ENCODE data around the gene SAA1. TPM values are rescaled to one million over a fixed set of nuclear protein-coding genes. Genes with fewer than 3 reads are reported as not detected.
"Not testable (repeated sequence)": the region's sequence is repeated elsewhere in the genome, so short reads cannot be mapped to it uniquely, and the experiment has no call there.

SAA1 gene
- total RNA-seq, 1 donor from 2014 or later, result not detected

DNA sequence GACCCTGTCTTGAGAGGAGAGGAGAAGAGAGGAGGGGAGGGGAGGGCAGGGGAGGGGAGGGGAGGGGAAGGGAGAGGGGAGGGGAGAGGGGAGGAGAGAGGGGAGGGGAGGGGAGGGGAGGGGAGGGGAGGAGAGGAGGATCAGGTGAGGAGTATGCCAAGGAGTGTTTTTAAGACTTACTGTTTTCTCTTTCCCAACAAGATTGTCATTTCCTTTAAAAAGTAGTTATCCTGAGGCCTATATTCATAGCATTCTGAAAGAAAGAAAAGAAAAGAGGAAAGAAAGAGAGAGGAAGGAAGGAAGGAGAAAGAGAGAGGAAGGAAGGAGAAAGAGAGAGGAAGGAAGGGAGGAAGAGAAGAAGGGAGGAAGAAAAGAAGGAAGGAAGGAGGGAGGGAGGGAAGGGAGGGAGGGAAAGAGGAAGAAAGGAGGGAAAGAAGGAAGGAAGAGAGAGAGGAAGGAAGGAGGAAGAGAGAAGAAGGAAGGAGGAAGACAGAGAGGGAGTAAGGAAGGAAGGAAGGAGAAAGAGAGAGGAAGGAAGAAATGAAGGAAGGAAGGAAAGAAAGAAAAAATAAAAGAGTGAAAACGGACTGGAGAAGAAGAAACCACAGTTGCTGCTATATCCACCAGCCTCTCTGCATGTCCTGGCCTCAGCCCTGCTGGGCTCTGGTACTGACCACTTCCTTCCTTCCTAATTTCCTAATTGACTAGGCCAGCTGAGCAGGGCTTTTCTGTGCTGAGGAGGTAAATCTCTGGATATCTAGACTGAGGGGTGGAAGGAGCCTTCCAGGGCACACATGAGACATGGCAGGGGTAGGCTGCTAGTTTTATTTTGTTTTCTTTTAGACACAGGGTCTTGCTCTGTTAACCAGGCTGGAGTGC, 1.1 kb upstream of the SAA1 start:
- DNase-seq (ENCODE audit: low spot score), result no peak
- H3K27me3 Mint-ChIP-seq (ENCODE audit: insufficient read depth), result peaks cover 3% of the 10 kb centered on the region
- intact Hi-C loops (cut with micrococcal nuclease), result no loop called here
- H3K4me3 Mint-ChIP-seq, result no peak overlapping the region
- no peak overlapping the region for H3K27ac Mint-ChIP-seq
- no peaks in the 10 kb centered on the region for H3K9me3 Mint-ChIP-seq
- H3K4me1 Mint-ChIP-seq (ENCODE audit: low read depth), result no peaks in the 10 kb centered on the region
- no peaks in the 10 kb centered on the region for H3K36me3 Mint-ChIP-seq (ENCODE audit: low read depth)

GRCh38 chr11:18267335-18268133, 1.5 kb downstream of the SAA1 start:
- intact Hi-C loops (cut with micrococcal nuclease); H3K27ac Mint-ChIP-seq; H3K4me3 Mint-ChIP-seq; DNase-seq (ENCODE audit: low spot score); H3K4me1 Mint-ChIP-seq (ENCODE audit: low read depth); H3K27me3 Mint-ChIP-seq (ENCODE audit: insufficient read depth); H3K36me3 Mint-ChIP-seq (ENCODE audit: low read depth); H3K9me3 Mint-ChIP-seq: not testable (repeated sequence)

GRCh38 chr11:18269252-18269651, 3.2 kb downstream of the SAA1 start:
- H3K9me3 Mint-ChIP-seq; H3K27ac Mint-ChIP-seq; H3K36me3 Mint-ChIP-seq (ENCODE audit: low read depth); DNase-seq (ENCODE audit: low spot score); H3K27me3 Mint-ChIP-seq (ENCODE audit: insufficient read depth); H3K4me1 Mint-ChIP-seq (ENCODE audit: low read depth); intact Hi-C loops (cut with micrococcal nuclease); H3K4me3 Mint-ChIP-seq: not testable (repeated sequence)

GRCh38 chr11:18270102-18270501, 4.0 kb downstream of the SAA1 start:
- no peak for DNase-seq (ENCODE audit: low spot score)
- Mint-ChIP-seq H3K27me3 (ENCODE audit: insufficient read depth) (peaks cover 4% of the 10 kb centered on the region), H3K4me1 (ENCODE audit: low read depth) (no peaks in the 10 kb centered on the region), H3K4me3 (no peak overlapping the region), H3K9me3 (no peaks in the 10 kb centered on the region), H3K36me3 (ENCODE audit: low read depth) (peaks cover 4% of the 10 kb centered on the region), H3K27ac (no peak overlapping the region)
- intact Hi-C loops (cut with micrococcal nuclease), result no loop called here

GRCh38 chr11:18271206-18271605, 5.1 kb downstream of the SAA1 start:
- no peak overlapping the region for H3K27ac Mint-ChIP-seq
- peaks cover 6% of the 10 kb centered on the region for H3K36me3 Mint-ChIP-seq (ENCODE audit: low read depth)
- intact Hi-C loops (cut with micrococcal nuclease), result no loop called here
- no peaks in the 10 kb centered on the region for H3K9me3 Mint-ChIP-seq
- no peak for DNase-seq (ENCODE audit: low spot score)
- no peaks in the 10 kb centered on the region for H3K4me1 Mint-ChIP-seq (ENCODE audit: low read depth)
- no peak overlapping the region for H3K4me3 Mint-ChIP-seq
- peaks cover 1% of the 10 kb centered on the region for H3K27me3 Mint-ChIP-seq (ENCODE audit: insufficient read depth)

- Mint-ChIP-seq H3K4me1 (ENCODE audit: low read depth) (peaks cover 24% of the 10 kb centered on the region), H3K36me3 (ENCODE audit: low read depth) (peaks cover 37% of the 10 kb centered on the region), H3K27ac (no peak overlapping the region), H3K4me3 (no peak overlapping the region), H3K27me3 (ENCODE audit: insufficient read depth) (no peaks in the 10 kb centered on the region), H3K9me3 (no peaks in the 10 kb centered on the region)
- intact Hi-C loops (cut with micrococcal nuclease), result no loop called here
- no peak for DNase-seq (ENCODE audit: low spot score)
These were observed 11.7 kb downstream of the SAA1 start for GRCh38 chr11:18277565-18278271.

GRCh38 chr11:18280438-18281045, 14.5 kb downstream of the SAA1 start:
- Mint-ChIP-seq H3K27ac (peak overlapping the region; percentile 70), H3K4me3 (peak overlapping the region; percentile 57), H3K36me3 (ENCODE audit: low read depth) (peaks cover 44% of the 10 kb centered on the region), H3K27me3 (ENCODE audit: insufficient read depth) (no peaks in the 10 kb centered on the region), H3K9me3 (no peaks in the 10 kb centered on the region), H3K4me1 (ENCODE audit: low read depth) (peaks cover 24% of the 10 kb centered on the region)
- intact Hi-C loops (cut with micrococcal nuclease), result loop anchor here (5.0 kb wide), 1 partner anchor 38 kb away; no protein-coding TSS in a partner anchor
- no peak for DNase-seq (ENCODE audit: low spot score)

DNA sequence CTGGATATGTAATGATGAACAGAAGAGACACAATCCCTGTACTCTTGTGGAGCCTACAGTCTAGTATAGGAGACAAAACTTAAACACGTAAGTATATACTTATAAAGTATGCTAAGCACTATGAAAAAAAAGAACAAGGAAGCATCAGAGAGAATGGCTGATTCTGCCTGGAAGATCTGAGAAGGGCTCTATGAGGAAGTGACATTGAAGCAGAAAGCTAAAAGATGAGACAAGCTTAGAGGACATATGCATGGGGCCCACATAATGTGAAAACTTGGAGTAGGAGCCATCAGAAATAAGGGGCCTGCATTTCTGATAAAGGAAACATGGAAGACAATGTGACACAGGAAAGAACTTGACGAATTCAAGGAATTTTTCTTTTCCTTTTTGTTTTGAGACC, 16.6 kb downstream of the SAA1 start:
- no peak overlapping the region for H3K27ac Mint-ChIP-seq
- H3K36me3 Mint-ChIP-seq (ENCODE audit: low read depth), result peaks cover 49% of the 10 kb centered on the region
- H3K27me3 Mint-ChIP-seq (ENCODE audit: insufficient read depth), result no peaks in the 10 kb centered on the region
- no peaks in the 10 kb centered on the region for H3K9me3 Mint-ChIP-seq
- DNase-seq (ENCODE audit: low spot score), result no peak
- H3K4me3 Mint-ChIP-seq, result no peak overlapping the region
- intact Hi-C loops (cut with micrococcal nuclease), result loop anchor here (5.0 kb wide), 1 partner anchor 40 kb away; no protein-coding TSS in a partner anchor
- peaks cover 24% of the 10 kb centered on the region for H3K4me1 Mint-ChIP-seq (ENCODE audit: low read depth)

DNA sequence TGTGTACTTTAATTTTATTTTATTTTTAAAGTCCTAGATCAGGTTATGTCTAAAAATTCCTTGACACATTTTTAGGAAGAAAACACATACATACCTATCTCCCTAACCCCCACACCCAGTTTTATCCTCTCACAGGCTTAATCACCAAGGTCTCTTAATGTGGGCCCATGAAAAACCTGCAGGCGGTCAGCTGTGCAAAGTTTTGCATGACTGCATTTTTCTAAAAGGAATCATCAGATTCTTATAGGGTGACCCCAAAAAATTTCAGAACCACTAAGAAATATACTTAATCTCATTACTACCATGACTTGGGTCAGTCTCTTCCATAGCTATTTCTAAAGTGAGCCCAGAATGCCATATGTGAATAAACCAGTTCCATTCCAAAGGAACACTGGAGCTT, 19.8 kb downstream of the SAA1 start:
- no peaks in the 10 kb centered on the region for H3K9me3 Mint-ChIP-seq
- no peak overlapping the region for H3K4me3 Mint-ChIP-seq
- H3K36me3 Mint-ChIP-seq (ENCODE audit: low read depth), result peaks cover 42% of the 10 kb centered on the region
- H3K27me3 Mint-ChIP-seq (ENCODE audit: insufficient read depth), result no peaks in the 10 kb centered on the region
- no peak for DNase-seq (ENCODE audit: low spot score)
- intact Hi-C loops (cut with micrococcal nuclease), result no loop called here
- H3K27ac Mint-ChIP-seq, result no peak overlapping the region
- peaks cover 6% of the 10 kb centered on the region for H3K4me1 Mint-ChIP-seq (ENCODE audit: low read depth)

DNA sequence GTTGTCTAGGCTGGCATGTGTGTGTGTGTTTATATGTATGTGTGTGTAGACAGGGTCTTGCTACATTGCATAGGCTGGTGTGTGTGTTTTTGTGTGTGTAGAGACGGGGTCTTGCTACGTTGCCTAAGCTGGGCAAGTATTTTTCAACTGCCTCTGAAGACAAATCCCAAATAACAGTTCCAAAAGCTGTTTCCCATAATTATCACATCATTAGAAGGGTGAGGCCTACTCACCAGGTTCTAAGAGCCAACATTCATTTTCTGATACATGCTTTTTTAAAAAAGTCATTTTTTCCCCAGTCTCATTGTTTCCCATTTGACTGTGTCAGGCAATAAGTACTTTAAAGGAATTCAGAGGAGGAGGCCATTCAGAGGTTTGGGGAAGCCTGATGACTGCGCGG, 22.8 kb downstream of the SAA1 start:
- Mint-ChIP-seq H3K36me3 (ENCODE audit: low read depth) (peaks cover 47% of the 10 kb centered on the region), H3K4me3 (no peak overlapping the region), H3K27ac (no peak overlapping the region), H3K27me3 (ENCODE audit: insufficient read depth) (no peaks in the 10 kb centered on the region), H3K9me3 (no peaks in the 10 kb centered on the region), H3K4me1 (ENCODE audit: low read depth) (no peaks in the 10 kb centered on the region)
- DNase-seq (ENCODE audit: low spot score), result no peak
- intact Hi-C loops (cut with micrococcal nuclease), result no loop called here

- intact Hi-C loops (cut with micrococcal nuclease), result no loop called here
- H3K4me3 Mint-ChIP-seq, result no peak overlapping the region
- no peaks in the 10 kb centered on the region for H3K9me3 Mint-ChIP-seq
- H3K27ac Mint-ChIP-seq, result no peak overlapping the region
- H3K36me3 Mint-ChIP-seq (ENCODE audit: low read depth), result peaks cover 60% of the 10 kb centered on the region
- DNase-seq (ENCODE audit: low spot score), result no peak
- no peaks in the 10 kb centered on the region for H3K27me3 Mint-ChIP-seq (ENCODE audit: insufficient read depth)
- peaks cover 24% of the 10 kb centered on the region for H3K4me1 Mint-ChIP-seq (ENCODE audit: low read depth)
These were observed 28.8 kb downstream of the SAA1 start for GRCh38 chr11:18294862-18295261.

GRCh38 chr11:18295316-18295715, 29.3 kb downstream of the SAA1 start:
- Mint-ChIP-seq H3K36me3 (ENCODE audit: low read depth) (peaks cover 56% of the 10 kb centered on the region), H3K27me3 (ENCODE audit: insufficient read depth) (no peaks in the 10 kb centered on the region), H3K27ac (no peak overlapping the region), H3K4me3 (no peak overlapping the region), H3K4me1 (ENCODE audit: low read depth) (peaks cover 24% of the 10 kb centered on the region), H3K9me3 (no peaks in the 10 kb centered on the region)
- no peak for DNase-seq (ENCODE audit: low spot score)
- intact Hi-C loops (cut with micrococcal nuclease), result no loop called here

Data from activated T-helper 1 cell treated with anti-CD3 and anti-CD28 coated beads, Interleukin-12 subunit alpha, Interleukin-12 subunit beta, Interleukin-2, Interleukin-4 antibody, amounts not matched to agents 30 ng/mL and 10 ng/mL and 1 ng/mL, durations not matched to agents 14 hours and 24 hours and 36 hours (primary cell).